H9 (cell line): ENCODE data around the gene TEX2. TPM values are rescaled to one million over a fixed set of nuclear protein-coding genes. Genes with fewer than 3 reads are reported as not detected.

Source experiments
- DNase-seq: peaks from one replicate; pipeline ENCODE4 v3.0.0-alpha.2; 2017
- H2AFZ ChIP-seq: one replicate; pipeline ENCODE4 v1.6.1; 2013; ENCODE audit warnings: mild to moderate bottlenecking, low read length, control low read depth, moderate library complexity
- H2AK5ac ChIP-seq: 2 replicates; pipeline ENCODE4 v1.6.1; 2013; ENCODE audit warnings: low read length, control low read depth, mixed read lengths; ENCODE audit not compliant: insufficient read length
- H2BK120ac ChIP-seq: one replicate; pipeline ENCODE4 v1.6.1; 2013; ENCODE audit warnings: low read depth, mild to moderate bottlenecking, low read length, control low read depth, inconsistent platforms; ENCODE audit not compliant: poor library complexity, severe bottlenecking
- H2BK12ac ChIP-seq: 2 replicates; pipeline ENCODE4 v1.6.1; 2013; ENCODE audit warnings: low read length, control low read depth, mixed read lengths, low read depth; ENCODE audit not compliant: insufficient read length
- H2BK15ac ChIP-seq: 2 replicates; pipeline ENCODE4 v1.6.1; 2013; ENCODE audit warnings: low read depth, low read length, control low read depth
- H2BK20ac ChIP-seq: one replicate; pipeline ENCODE4 v1.6.1; 2013; ENCODE audit warnings: low read depth, mild to moderate bottlenecking, low read length, control low read depth, inconsistent platforms; ENCODE audit not compliant: poor library complexity, severe bottlenecking
- H2BK5ac ChIP-seq: 2 replicates; pipeline ENCODE4 v1.6.1; 2013; ENCODE audit warnings: low read length, control low read depth, mixed read lengths; ENCODE audit not compliant: insufficient read length
- H3K14ac ChIP-seq: 2 replicates; pipeline ENCODE4 v1.6.1; 2013; ENCODE audit warnings: low read length, control low read depth; ENCODE audit not compliant: insufficient read depth
- H3K18ac ChIP-seq: 2 replicates; pipeline ENCODE4 v1.6.1; 2013; ENCODE audit warnings: low read depth, mild to moderate bottlenecking, mixed read lengths, low read length, control low read depth; ENCODE audit not compliant: insufficient read length
- H3K23ac ChIP-seq: 2 replicates; pipeline ENCODE4 v1.6.1; 2013; ENCODE audit warnings: low read length, control low read depth, mixed read lengths, low read depth; ENCODE audit not compliant: insufficient read length
- H3K23me2 ChIP-seq: 2 replicates; pipeline ENCODE4 v1.6.1; 2013; ENCODE audit warnings: low read depth, mild to moderate bottlenecking, mixed read lengths, low read length, control low read depth; ENCODE audit not compliant: insufficient read length, poor library complexity, severe bottlenecking
- H3K27ac ChIP-seq: 2 replicates; pipeline ENCODE4 v1.5.1; 2013; ENCODE audit warnings: low read length, control low read depth, mixed read lengths, low read depth; ENCODE audit not compliant: insufficient read length
- H3K27me3 ChIP-seq: 2 replicates; pipeline ENCODE4 v1.6.1; 2013; ENCODE audit warnings: low read length, control low read depth, inconsistent platforms; ENCODE audit not compliant: insufficient read depth
- H3K4ac ChIP-seq: 2 replicates; pipeline ENCODE4 v1.6.1; 2013; ENCODE audit warnings: low read depth, mild to moderate bottlenecking, control low read depth, inconsistent platforms, low read length, moderate library complexity
- H3K4me1 ChIP-seq: 2 replicates; pipeline ENCODE4 v1.6.1; 2013; ENCODE audit warnings: low read length, control low read depth, inconsistent platforms; ENCODE audit not compliant: insufficient read depth
- H3K4me2 ChIP-seq: 2 replicates; pipeline ENCODE4 v1.6.1; 2013; ENCODE audit warnings: low read length, control low read depth, mixed read lengths; ENCODE audit not compliant: insufficient read length, insufficient read depth
- H3K56ac ChIP-seq: 2 replicates; pipeline ENCODE4 v1.6.1; 2013; ENCODE audit warnings: low read depth, mild to moderate bottlenecking, mixed read lengths, low read length, control low read depth; ENCODE audit not compliant: insufficient read length
- H3K79me1 ChIP-seq: 2 replicates; pipeline ENCODE4 v1.6.1; 2013; ENCODE audit warnings: low read depth, mild to moderate bottlenecking, moderate library complexity, low read length, control low read depth, inconsistent platforms; ENCODE audit not compliant: insufficient read depth, poor library complexity, severe bottlenecking
- H3K79me2 ChIP-seq: 2 replicates; pipeline ENCODE4 v1.6.1; 2013; ENCODE audit warnings: low read length, control low read depth, inconsistent platforms; ENCODE audit not compliant: insufficient read depth
- H3K9ac ChIP-seq: 2 replicates; pipeline ENCODE4 v1.6.1; 2013; ENCODE audit warnings: low read length, control low read depth, mixed read lengths; ENCODE audit not compliant: insufficient read length; ENCODE audit errors: extremely low read depth
- H3K9me3 ChIP-seq: one replicate; pipeline ENCODE4 v1.6.1; 2013; ENCODE audit warnings: low read depth, low read length, inconsistent platforms; ENCODE audit not compliant: control insufficient read depth
- H3T11ph ChIP-seq: one replicate; pipeline ENCODE4 v1.6.1; 2013; ENCODE audit warnings: mild to moderate bottlenecking, low read length, control low read depth, inconsistent platforms
- H4K20me1 ChIP-seq: one replicate; pipeline ENCODE4 v1.6.1; 2013; ENCODE audit not compliant: control insufficient read depth, insufficient read length, insufficient read depth
- H4K5ac ChIP-seq: 2 replicates; pipeline ENCODE4 v1.6.1; 2013; ENCODE audit warnings: low read depth, mild to moderate bottlenecking, mixed read lengths, low read length, control low read depth; ENCODE audit not compliant: insufficient read length
- H4K8ac ChIP-seq: replicated peaks from 2 replicates; pipeline ENCODE4 v1.6.1; 2013; ENCODE audit warnings: low read length, control low read depth, mixed read lengths, low read depth; ENCODE audit not compliant: insufficient read length
- H4K91ac ChIP-seq: 2 replicates; pipeline ENCODE4 v1.6.1; 2013; ENCODE audit warnings: low read depth, mild to moderate bottlenecking, moderate library complexity, mixed read lengths, low read length, control low read depth; ENCODE audit not compliant: insufficient read length
- H3K27ac Mint-ChIP-seq, 3 experiments: 2 replicates in 2 of 3; 3 replicates in 1 of 3; pipeline ENCODE4 v1.8.0; 2020 to 2021; ENCODE audit warnings: mixed read lengths in 3 of 3, mild to moderate bottlenecking in 1 of 3, moderate library complexity in 1 of 3
- H3K27me3 Mint-ChIP-seq: 2 replicates; pipeline ENCODE4 v1.8.0; 2021; ENCODE audit warnings: low read depth, mild to moderate bottlenecking, moderate library complexity, mixed read lengths
- H3K36me3 Mint-ChIP-seq, 3 experiments: 2 replicates in 2 of 3; 3 replicates in 1 of 3; pipeline ENCODE4 v1.8.0; 2020 to 2021; ENCODE audit warnings: low read depth in 3 of 3, mixed read lengths in 3 of 3; ENCODE audit not compliant: insufficient read depth in 1 of 3
- H3K4me1 Mint-ChIP-seq, 2 experiments: 2 replicates each; pipeline ENCODE4 v1.8.0; 2020; ENCODE audit warnings: mixed read lengths in 2 of 2
- H3K4me3 Mint-ChIP-seq, 2 experiments: 2 replicates in 1 of 2; 3 replicates in 1 of 2; pipeline ENCODE4 v1.8.0; 2020 to 2021; ENCODE audit warnings: mild to moderate bottlenecking in 2 of 2, mixed read lengths in 2 of 2, moderate library complexity in 1 of 2
- H3K9me3 Mint-ChIP-seq, 2 experiments: 2 replicates in 1 of 2; 3 replicates in 1 of 2; pipeline ENCODE4 v1.8.0; 2020; ENCODE audit warnings: mild to moderate bottlenecking in 2 of 2, mixed read lengths in 2 of 2, moderate library complexity in 1 of 2
- WGBS: extraction: QIAGEN DNeasy Blood & Tissue Kit; methylation state at CpG from one replicate; pipeline ENCODE4 v1.1.7; 2013; ENCODE audit warnings: missing lambda C conversion rate, low lambda C conversion rate, mixed read lengths; ENCODE audit not compliant: insufficient read length; ENCODE audit errors: extremely low coverage; 5-methylcytosine and 5-hydroxymethylcytosine counted together
- total RNA-seq: library from RNA; stranded (reverse); gene quantifications from 2 replicates; pipeline ENCODE4 v1.2.1, GENCODE V29; 2021
- TF ChIP-seq, protein P1 (sequence below): fragments of 200-600 bp; sonication (generic); conservative IDR thresholded peaks from 3 replicates; pipeline ENCODE4 v1.8.0; 2021; ENCODE audit warnings: antibody characterized with exemption, mild to moderate bottlenecking

TEX2 gene
- total RNA-seq, 1 experiment from 2014 or later, result 12.2 TPM

- Histone ChIP-seq H2BK120ac (no peak overlapping the region), H2AK5ac (no peak overlapping the region), H3K9me3 (no peaks in the 10 kb centered on the region), H4K91ac (no peak overlapping the region), H3K18ac (no peak overlapping the region), H2BK15ac (no peak overlapping the region), H3K14ac (no peak overlapping the region), H3K23ac (no peak overlapping the region), H3K23me2 (no peaks in the 10 kb centered on the region), H4K20me1 (no peaks in the 10 kb centered on the region), H3K79me2 (no peaks in the 10 kb centered on the region), H3K56ac (no peak overlapping the region), H3K27ac (no peak overlapping the region), H3K4ac (no peak overlapping the region), H2BK12ac (no peak overlapping the region), H3K4me1 (peaks cover 4% of the 10 kb centered on the region; the same call in 1 of the 2 replicates), H4K8ac (no peak overlapping the region), H3K27me3 (no peaks in the 10 kb centered on the region), H4K5ac (no peak overlapping the region), H2BK20ac (no peak overlapping the region), H3T11ph (no peak overlapping the region), H3K4me2 (no peak overlapping the region), H2BK5ac (no peak overlapping the region), H3K79me1 (no peaks in the 10 kb centered on the region), H2AFZ (no peak overlapping the region), H3K9ac (no peak overlapping the region)
- WGBS, result no CpG with 5 or more reads among the region's 6 CpGs
- Mint-ChIP-seq H3K4me1 (peaks cover 9 to 10% of the 10 kb centered on the region in 2 experiments), H3K27ac (peak overlapping the region in 1 of 3 experiments; percentile 76; a peak in 1 of 7 replicates), H3K36me3 (peaks cover 6 to 13% (median 8%) of the 10 kb centered on the region in 3 experiments; a peak in 5 of 7 replicates), H3K27me3 (no peaks in the 10 kb centered on the region), H3K9me3 (peaks cover 0 to 3% of the 10 kb centered on the region in 2 experiments; a peak in 1 of 5 replicates), H3K4me3 (no peak overlapping the region)
- no peak for DNase-seq
- TF ChIP-seq, protein P1, sequence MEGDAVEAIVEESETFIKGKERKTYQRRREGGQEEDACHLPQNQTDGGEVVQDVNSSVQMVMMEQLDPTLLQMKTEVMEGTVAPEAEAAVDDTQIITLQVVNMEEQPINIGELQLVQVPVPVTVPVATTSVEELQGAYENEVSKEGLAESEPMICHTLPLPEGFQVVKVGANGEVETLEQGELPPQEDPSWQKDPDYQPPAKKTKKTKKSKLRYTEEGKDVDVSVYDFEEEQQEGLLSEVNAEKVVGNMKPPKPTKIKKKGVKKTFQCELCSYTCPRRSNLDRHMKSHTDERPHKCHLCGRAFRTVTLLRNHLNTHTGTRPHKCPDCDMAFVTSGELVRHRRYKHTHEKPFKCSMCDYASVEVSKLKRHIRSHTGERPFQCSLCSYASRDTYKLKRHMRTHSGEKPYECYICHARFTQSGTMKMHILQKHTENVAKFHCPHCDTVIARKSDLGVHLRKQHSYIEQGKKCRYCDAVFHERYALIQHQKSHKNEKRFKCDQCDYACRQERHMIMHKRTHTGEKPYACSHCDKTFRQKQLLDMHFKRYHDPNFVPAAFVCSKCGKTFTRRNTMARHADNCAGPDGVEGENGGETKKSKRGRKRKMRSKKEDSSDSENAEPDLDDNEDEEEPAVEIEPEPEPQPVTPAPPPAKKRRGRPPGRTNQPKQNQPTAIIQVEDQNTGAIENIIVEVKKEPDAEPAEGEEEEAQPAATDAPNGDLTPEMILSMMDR, result no peak
Measured at GRCh38 chr17:64099543-64099942, 163.5 kb downstream of the TEX2 start.

Other genes with a start within 250 kb of the TEX2 start
- gene ICAM2, start 242.6 kb downstream of the TEX2 start, total RNA-seq, result 0.28 and 0.35 TPM in 2 replicates
- gene ERN1, start 133.1 kb downstream of the TEX2 start, total RNA-seq, result 4.4 and 5.0 TPM in 2 replicates
- 0.15 and 0.17 TPM in 2 replicates for gene PECAM1, start 127.6 kb upstream of the TEX2 start, total RNA-seq
- not detected in 2 replicates for gene MILR1, start 185.9 kb upstream of the TEX2 start, total RNA-seq
- gene POLG2, start 233.8 kb upstream of the TEX2 start, total RNA-seq, result 33.0 and 35.5 TPM in 2 replicates
- gene DDX5, start 243.0 kb upstream of the TEX2 start, total RNA-seq, result 864 and 869 TPM in 2 replicates
- gene CEP95, start 243.7 kb upstream of the TEX2 start, total RNA-seq, result 61.9 and 67.3 TPM in 2 replicates